ENCODE data around the gene AKR1B15. TPM values are rescaled to one million over a fixed set of nuclear protein-coding genes. Genes with fewer than 3 reads are reported as not detected.

The AKR1B15 gene
- total RNA-seq, 1 experiment from 2014 or later, result not detected

DNA sequence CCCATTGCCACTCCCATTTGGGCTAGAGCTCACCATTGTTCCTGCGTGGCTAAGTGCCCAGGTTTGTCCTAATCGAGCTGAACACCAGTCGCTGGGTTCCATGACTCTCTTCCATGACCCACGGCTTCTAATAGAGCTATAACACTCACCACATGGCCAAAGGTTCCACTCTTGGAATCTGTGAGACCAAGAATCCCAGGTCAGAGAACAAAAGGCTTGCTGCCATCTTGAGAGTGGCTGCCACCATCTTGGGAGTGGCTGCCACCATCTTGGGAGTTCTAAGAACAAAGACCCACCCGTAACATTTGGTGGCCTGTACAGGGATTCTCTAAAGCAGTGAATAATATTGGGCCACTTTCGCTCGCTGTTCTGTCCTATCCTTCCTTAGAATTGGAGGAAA is 37.0 kb downstream of the AKR1B15 start:
- no TSS peak for BruUV-seq (replicated peaks)
- no peaks in the 10 kb centered on the region for H3K36me3 ChIP-seq (ENCODE audit: insufficient read depth, low read length, poor library complexity, severe bottlenecking)
- H3K27me3 ChIP-seq (replicated peaks; ENCODE audit: insufficient read depth, low read depth, low read length, poor library complexity), result peaks cover 29% of the 10 kb centered on the region
- H3K27ac ChIP-seq (ENCODE audit: low read depth, low read length, poor library complexity, severe bottlenecking), result no peak overlapping the region
- H3K4me1 ChIP-seq (ENCODE audit: insufficient read depth, low read length, poor library complexity, severe bottlenecking), result no peaks in the 10 kb centered on the region
- no peak for DNase-seq (ENCODE audit: low spot score)
- no peak overlapping the region for H3K4me3 ChIP-seq (ENCODE audit: low read depth, low read length, poor library complexity, severe bottlenecking)
- ChIA-PET CTCF (no interaction called here), POLR2A (ENCODE audit: low non-redundant PET) (no interaction called here)
- TF ChIP-seq, protein P1, sequence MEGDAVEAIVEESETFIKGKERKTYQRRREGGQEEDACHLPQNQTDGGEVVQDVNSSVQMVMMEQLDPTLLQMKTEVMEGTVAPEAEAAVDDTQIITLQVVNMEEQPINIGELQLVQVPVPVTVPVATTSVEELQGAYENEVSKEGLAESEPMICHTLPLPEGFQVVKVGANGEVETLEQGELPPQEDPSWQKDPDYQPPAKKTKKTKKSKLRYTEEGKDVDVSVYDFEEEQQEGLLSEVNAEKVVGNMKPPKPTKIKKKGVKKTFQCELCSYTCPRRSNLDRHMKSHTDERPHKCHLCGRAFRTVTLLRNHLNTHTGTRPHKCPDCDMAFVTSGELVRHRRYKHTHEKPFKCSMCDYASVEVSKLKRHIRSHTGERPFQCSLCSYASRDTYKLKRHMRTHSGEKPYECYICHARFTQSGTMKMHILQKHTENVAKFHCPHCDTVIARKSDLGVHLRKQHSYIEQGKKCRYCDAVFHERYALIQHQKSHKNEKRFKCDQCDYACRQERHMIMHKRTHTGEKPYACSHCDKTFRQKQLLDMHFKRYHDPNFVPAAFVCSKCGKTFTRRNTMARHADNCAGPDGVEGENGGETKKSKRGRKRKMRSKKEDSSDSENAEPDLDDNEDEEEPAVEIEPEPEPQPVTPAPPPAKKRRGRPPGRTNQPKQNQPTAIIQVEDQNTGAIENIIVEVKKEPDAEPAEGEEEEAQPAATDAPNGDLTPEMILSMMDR (conservative IDR thresholded peaks at IDR 0.05; ENCODE audit: low read depth, low read length), result no peak
- no peak for TF ChIP-seq EZH2 (IDR thresholded peaks at IDR 0.05; ENCODE audit: borderline replicate concordance, low read depth, low read length, poor library complexity, severe bottlenecking)
- intact Hi-C loops (cut with micrococcal nuclease; ENCODE audit: unreplicated experiment), result no loop called here
- H3K9me3 ChIP-seq (ENCODE audit: low read depth, low read length, poor library complexity, severe bottlenecking), result no peaks in the 10 kb centered on the region

DNA sequence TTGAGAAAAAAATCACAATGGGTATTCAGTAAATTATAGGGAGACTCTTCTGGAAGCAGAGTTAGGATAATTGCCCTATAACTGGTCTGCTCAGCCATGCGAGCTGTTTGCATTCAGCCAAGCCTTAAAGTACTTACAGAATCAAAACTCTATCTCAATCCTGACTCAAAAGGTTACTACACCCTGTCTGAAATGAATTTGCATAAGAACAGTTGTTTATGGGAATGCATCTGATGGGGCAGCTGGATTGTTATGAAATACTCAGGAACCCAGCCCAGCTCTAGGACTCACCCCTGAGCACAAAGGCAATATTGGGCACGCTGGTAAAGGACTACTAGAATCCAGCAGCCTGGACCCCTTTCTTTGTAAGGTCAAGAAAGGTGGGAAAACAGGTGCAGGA is 38.8 kb downstream of the AKR1B15 start:
- no peak for TF ChIP-seq EZH2 (IDR thresholded peaks at IDR 0.05; ENCODE audit: borderline replicate concordance, low read depth, low read length, poor library complexity, severe bottlenecking)
- TF ChIP-seq, protein P1 (conservative IDR thresholded peaks at IDR 0.05; ENCODE audit: low read depth, low read length), result no peak
- ChIA-PET CTCF (no interaction called here), POLR2A (ENCODE audit: low non-redundant PET) (no interaction called here)
- Histone ChIP-seq H3K4me1 (ENCODE audit: insufficient read depth, low read length, poor library complexity, severe bottlenecking) (no peaks in the 10 kb centered on the region), H3K27me3 (replicated peaks; ENCODE audit: insufficient read depth, low read depth, low read length, poor library complexity) (peaks cover 12% of the 10 kb centered on the region), H3K4me3 (ENCODE audit: low read depth, low read length, poor library complexity, severe bottlenecking) (no peak overlapping the region), H3K27ac (ENCODE audit: low read depth, low read length, poor library complexity, severe bottlenecking) (no peak overlapping the region), H3K9me3 (ENCODE audit: low read depth, low read length, poor library complexity, severe bottlenecking) (no peaks in the 10 kb centered on the region), H3K36me3 (ENCODE audit: insufficient read depth, low read length, poor library complexity, severe bottlenecking) (no peaks in the 10 kb centered on the region)
- intact Hi-C loops (cut with micrococcal nuclease; ENCODE audit: unreplicated experiment), result no loop called here
- BruUV-seq (replicated peaks), result no TSS peak
- no peak for DNase-seq (ENCODE audit: low spot score)

DNA sequence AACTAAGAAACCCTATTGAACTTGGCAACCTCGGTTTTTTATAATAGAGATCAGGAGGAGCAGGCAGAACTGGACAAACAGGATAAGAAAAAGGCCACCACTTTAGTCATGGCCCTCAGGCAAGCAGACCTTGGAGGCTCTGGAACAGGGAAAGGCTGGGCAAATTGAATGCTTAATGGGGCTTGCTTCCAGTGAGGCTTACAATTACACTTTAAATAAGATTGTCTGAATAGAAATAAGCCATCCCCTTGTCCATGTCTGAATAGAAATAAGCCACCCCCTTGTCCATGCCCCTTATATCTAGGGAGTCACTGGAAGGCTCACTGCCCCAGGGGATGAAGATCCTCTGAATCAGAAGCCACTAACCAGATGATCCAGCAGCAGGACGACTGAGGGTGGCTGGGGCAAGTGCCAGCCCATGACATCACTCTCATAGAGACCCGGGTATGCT is 40.6 kb downstream of the AKR1B15 start:
- intact Hi-C loops (cut with micrococcal nuclease; ENCODE audit: unreplicated experiment), result no loop called here
- H3K4me3 ChIP-seq (ENCODE audit: low read depth, low read length, poor library complexity, severe bottlenecking), result no peak overlapping the region
- no peak overlapping the region for H3K27ac ChIP-seq (ENCODE audit: low read depth, low read length, poor library complexity, severe bottlenecking)
- no peak for TF ChIP-seq EZH2 (IDR thresholded peaks at IDR 0.05; ENCODE audit: borderline replicate concordance, low read depth, low read length, poor library complexity, severe bottlenecking)
- TF ChIP-seq, protein P1 (conservative IDR thresholded peaks at IDR 0.05; ENCODE audit: low read depth, low read length), result no peak
- no TSS peak for BruUV-seq (replicated peaks)
- no peaks in the 10 kb centered on the region for H3K9me3 ChIP-seq (ENCODE audit: low read depth, low read length, poor library complexity, severe bottlenecking)
- H3K27me3 ChIP-seq (replicated peaks; ENCODE audit: insufficient read depth, low read depth, low read length, poor library complexity), result no peaks in the 10 kb centered on the region
- no peak for DNase-seq (ENCODE audit: low spot score)
- ChIA-PET CTCF (no interaction called here), POLR2A (ENCODE audit: low non-redundant PET) (no interaction called here)
- no peaks in the 10 kb centered on the region for H3K36me3 ChIP-seq (ENCODE audit: insufficient read depth, low read length, poor library complexity, severe bottlenecking)
- H3K4me1 ChIP-seq (ENCODE audit: insufficient read depth, low read length, poor library complexity, severe bottlenecking), result no peaks in the 10 kb centered on the region

All from A673 (cell line).